GM12878 (cell line): ENCODE data around the gene LAMA5.

ENCODE experiments used
- CEBPZ ChIP-seq: fragments of 150-350 bp; IDR thresholded peaks from 2 replicates; pipeline ENCODE4 v1.6.1; 2016; ENCODE audit warnings: low read depth, low read length
- CHD4 ChIP-seq: fragments of 200-600 bp; sonication (generic); IDR thresholded peaks from 2 replicates; pipeline ENCODE4 v1.6.1; 2016; ENCODE audit warnings: mild to moderate bottlenecking
- CREB1 ChIP-seq: IDR thresholded peaks from 2 replicates; pipeline ENCODE4 v1.6.1; 2012; ENCODE audit warnings: low read depth, mild to moderate bottlenecking, inconsistent platforms
- CTCF ChIP-seq, 3 experiments: IDR thresholded peaks in 2 of 3; conservative IDR thresholded peaks in 1 of 3; 2 replicates each; pipeline ENCODE4 v1.5.1; 2011; ENCODE audit warnings: low read depth in 3 of 3, low read length in 3 of 3, mild to moderate bottlenecking in 3 of 3, control low read depth in 2 of 3, moderate library complexity in 2 of 3, inconsistent platforms in 1 of 3, mixed read lengths in 1 of 3; ENCODE audit not compliant: control insufficient read depth in 2 of 3, insufficient read depth in 1 of 3; ENCODE audit errors: extremely low read depth in 1 of 3
- EP300 ChIP-seq, 2 experiments: fragments of 150-350 bp in 1 of 2; IDR thresholded peaks; 2 replicates each; pipeline ENCODE4 v1.6.1; 2011 to 2012; ENCODE audit warnings: low read depth in 2 of 2, low read length in 2 of 2, borderline replicate concordance in 1 of 2, improper control_type of control experiment in 1 of 2, inconsistent platforms in 1 of 2; ENCODE audit not compliant: control insufficient read depth in 1 of 2
- POLR2A ChIP-seq: IDR thresholded peaks from 2 replicates; pipeline ENCODE4 v1.6.1; 2011; ENCODE audit warnings: low read depth, mild to moderate bottlenecking, low read length
- USF2 ChIP-seq: IDR thresholded peaks from 2 replicates; pipeline ENCODE4 v1.6.1; 2011; ENCODE audit warnings: low read depth, low read length, improper control_type of control experiment, borderline replicate concordance
- ZNF687 ChIP-seq: fragments of 450-650 bp; IDR thresholded peaks from 2 replicates; pipeline ENCODE4 v1.6.1; 2017; ENCODE audit warnings: mild to moderate bottlenecking, moderate library complexity

GRCh38 chr20:62381202-62381797 lies 14.2 kb upstream of the LAMA5 start:
- TF ChIP-seq ZNF687 (no peak), CEBPZ (no peak), CREB1 (no peak), POLR2A (no peak), EP300 (IDR thresholded peaks at IDR 0.05; ENCODE audit: borderline replicate concordance in 1 of 2, control insufficient read depth in 1 of 2, low read depth in 2 of 2, low read length in 2 of 2) (no peak), USF2 (no peak), CTCF (IDR thresholded peaks at IDR 0.05 in 2 of 3, conservative IDR thresholded peaks at IDR 0.05 in 1 of 3; ENCODE audit: control insufficient read depth in 2 of 3, extremely low read depth in 1 of 3, insufficient read depth in 1 of 3, low read depth in 3 of 3, low read length in 3 of 3) (no peak), CHD4 (no peak)
